ENCODE data around the gene RXFP4. TPM values are rescaled to one million over a fixed set of nuclear protein-coding genes. Genes with fewer than 3 reads are reported as not detected.
"Not testable (repeated sequence)": the region's sequence is repeated elsewhere in the genome, so short reads cannot be mapped to it uniquely, and the experiment has no call there.

Gene RXFP4
- polyA plus RNA-seq (2013, experiment 1 of 2; ENCODE audit: insufficient read length) = not detected
- not detected for polyA plus RNA-seq (2013, experiment 2 of 2; ENCODE audit: insufficient read length)

- DNase-seq = peak; percentile 26
These were observed at the start of gene RXFP4 for GRCh38 chr1:155940993-155941844. RXFP4 (plus strand) TSS chr1:155941638; CDS start chr1:155941710, 72 bp downstream.

GRCh38 chr1:155892796-155893195 lies 48.6 kb upstream of the RXFP4 start:
- DNase-seq = peak; percentile 81

- DNase-seq = peak; percentile 87
These were observed 47.9 kb upstream of the RXFP4 start for GRCh38 chr1:155893389-155894142.

- DNase-seq = not testable (repeated sequence)
These were observed 45.8 kb upstream of the RXFP4 start for GRCh38 chr1:155895617-155896016.

- DNase-seq = not testable (repeated sequence)
These were observed 45.0 kb upstream of the RXFP4 start for GRCh38 chr1:155896476-155896875.

- peak; percentile 32 for DNase-seq
These were observed 43.7 kb upstream of the RXFP4 start for GRCh38 chr1:155897746-155898145.

- DNase-seq = no peak
These were observed 42.5 kb upstream of the RXFP4 start for GRCh38 chr1:155898888-155899287.

GRCh38 chr1:155899683-155900082 lies 41.8 kb upstream of the RXFP4 start:
- DNase-seq = no peak

GRCh38 chr1:155900161-155900560 lies 41.3 kb upstream of the RXFP4 start:
- no peak for DNase-seq

GRCh38 chr1:155904261-155904660 lies 37.2 kb upstream of the RXFP4 start:
- no peak for DNase-seq

- no peak for DNase-seq
These were observed 31.5 kb upstream of the RXFP4 start for GRCh38 chr1:155909894-155910293.

- DNase-seq = peak; percentile 28
These were observed 30.8 kb upstream of the RXFP4 start for GRCh38 chr1:155910621-155911121.

GRCh38 chr1:155911156-155912055 lies 30.0 kb upstream of the RXFP4 start, which contains the start of gene RIT1:
RIT1 (minus strand) TSS chr1:155911349; CDS start chr1:155910761, 588 bp downstream.
- DNase-seq = peak; percentile 71

GRCh38 chr1:155912056-155912536 lies 29.3 kb upstream of the RXFP4 start:
- DNase-seq = no peak

GRCh38 chr1:155913969-155914757 lies 27.3 kb upstream of the RXFP4 start:
- peak; percentile 55 for DNase-seq

- no peak for DNase-seq
These were observed 22.8 kb upstream of the RXFP4 start for GRCh38 chr1:155918660-155919059.

- no peak for DNase-seq
These were observed 21.6 kb upstream of the RXFP4 start for GRCh38 chr1:155919801-155920200.

GRCh38 chr1:155920717-155921116 lies 20.7 kb upstream of the RXFP4 start:
- DNase-seq = no peak

- no peak for DNase-seq
These were observed 15.9 kb upstream of the RXFP4 start for GRCh38 chr1:155925506-155925905.

- no peak for DNase-seq
These were observed 12.4 kb upstream of the RXFP4 start for GRCh38 chr1:155929057-155929456.

GRCh38 chr1:155930725-155931124 lies 10.7 kb upstream of the RXFP4 start:
- not testable (repeated sequence) for DNase-seq

All from fibroblast of skin of abdomen (primary cell).